GM12878 (cell line): ENCODE data around the gene TMEM250. TPM values are rescaled to one million over a fixed set of nuclear protein-coding genes. Genes with fewer than 3 reads are reported as not detected.

Source experiments
- ATAC-seq: fragments of 200-7000 bp; cut with Tn5 transposase; 3 replicates; pipeline ENCODE4 v1.9.1; 2020; ENCODE audit warnings: mild to moderate bottlenecking, moderate library complexity
- BruUV-seq: library from RNA; stranded (reverse); fragments of 400-500 nt; replicated peaks from 2 replicates; lab custom pipeline; 2021; lab: Mats Ljungman, UMichigan
- CTCF ChIA-PET: fragments of 300-600 bp; sonication (Branson Sonifier 250); formaldehyde crosslinking; extraction: SDS; loops from one replicate; lab custom pipeline; 2021; ENCODE audit warnings: inconsistent platforms; lab: Yijun Ruan, JAX
- POLR2A ChIA-PET: fragments of 350-600 bp; formaldehyde crosslinking; extraction: SDS; loops from one replicate; lab custom pipeline; 2021; ENCODE audit warnings: inconsistent platforms; lab: Charles Lee
- RAD21 ChIA-PET: fragments of 300-600 bp; sonication (Branson Sonifier 250); formaldehyde crosslinking; loops from one replicate; lab custom pipeline; 2023; ENCODE audit warnings: antibody characterized with exemption; ENCODE audit not compliant: unreplicated experiment; lab: Charles Lee
- SMC1A ChIA-PET: fragments of 300-600 bp; sonication (Branson Sonifier 250); formaldehyde crosslinking; loops from one replicate; lab custom pipeline; 2023; ENCODE audit not compliant: unreplicated experiment, uncharacterized antibody; lab: Charles Lee
- DNase-seq: peaks from one replicate; pipeline ENCODE4 v3.0.0-alpha.2; 2011; ENCODE audit warnings: low read depth, low spot score
- FAIRE-seq: peaks from 3 replicates; lab custom pipeline; 2011; peaks lifted over from hg19 to GRCh38; lab: Jason Lieb, UNC
- H2AFZ ChIP-seq: 2 replicates; pipeline ENCODE4 v1.6.0; 2011; ENCODE audit warnings: low read depth, low read length, control low read depth; ENCODE audit not compliant: control insufficient read depth
- H3K27ac ChIP-seq: 2 replicates; pipeline ENCODE4 v1.5.1; 2011; ENCODE audit warnings: control low read depth; ENCODE audit not compliant: control insufficient read depth, insufficient read depth
- H3K27me3 ChIP-seq, 2 experiments: replicated peaks in 1 of 2; 2 replicates each; pipeline versions ENCODE4 v1.6.0 to v1.6.1; 2011; ENCODE audit warnings: low read length in 1 of 2; ENCODE audit not compliant: control insufficient read depth in 2 of 2, insufficient read depth in 2 of 2
- H3K36me3 ChIP-seq, 2 experiments: 2 replicates each; pipeline ENCODE4 v1.5.1; 2011; ENCODE audit warnings: low read length in 1 of 2; ENCODE audit not compliant: control insufficient read depth in 2 of 2, insufficient read depth in 2 of 2
- H3K4me1 ChIP-seq: 2 replicates; pipeline ENCODE4 v1.6.1; 2011; ENCODE audit warnings: mild to moderate bottlenecking, low read length, moderate library complexity, mixed read lengths; ENCODE audit not compliant: control insufficient read depth, insufficient read depth
- H3K4me2 ChIP-seq: 2 replicates; pipeline ENCODE4 v1.6.0; 2011; ENCODE audit warnings: control low read depth; ENCODE audit not compliant: control insufficient read depth, insufficient read depth
- H3K4me3 ChIP-seq: fragments of 200-600 bp; sonication (generic); 2 replicates; pipeline ENCODE4 v1.5.1; 2016
- H3K79me2 ChIP-seq: 2 replicates; pipeline ENCODE4 v1.6.0; 2011; ENCODE audit warnings: low read length; ENCODE audit not compliant: control insufficient read depth, insufficient read depth
- H3K9ac ChIP-seq: 2 replicates; pipeline ENCODE4 v1.8.0; 2011; ENCODE audit warnings: low read length, control low read depth, mixed read lengths; ENCODE audit not compliant: control insufficient read depth, insufficient read depth
- H3K9me3 ChIP-seq: replicated peaks from 3 replicates; pipeline ENCODE4 v1.5.1; 2011; ENCODE audit warnings: mild to moderate bottlenecking, low read length; ENCODE audit not compliant: control insufficient read depth, insufficient read depth
- H4K20me1 ChIP-seq: 2 replicates; pipeline ENCODE4 v1.6.0; 2011; ENCODE audit not compliant: control insufficient read depth, insufficient read depth
- ATF7 ChIP-seq: fragments of 450-650 bp; IDR thresholded peaks from 2 replicates; pipeline ENCODE4 v1.6.1; 2016; ENCODE audit warnings: low read depth, mild to moderate bottlenecking
- BCL3 ChIP-seq: IDR thresholded peaks from 2 replicates; pipeline ENCODE4 v1.6.1; 2011; ENCODE audit warnings: borderline replicate concordance, low read depth, mild to moderate bottlenecking, moderate library complexity, low read length; ENCODE audit not compliant: insufficient read depth, poor library complexity, severe bottlenecking
- CEBPZ ChIP-seq: fragments of 150-350 bp; IDR thresholded peaks from 2 replicates; pipeline ENCODE4 v1.6.1; 2016; ENCODE audit warnings: low read depth, low read length
- EGR1 ChIP-seq, 2 experiments: IDR thresholded peaks; 1 replicate in 1 of 2; 2 replicates in 1 of 2; pipeline ENCODE4 v1.6.1; 2011 to 2012; ENCODE audit warnings: low read depth in 2 of 2, low read length in 2 of 2, borderline replicate concordance in 1 of 2, mild to moderate bottlenecking in 1 of 2, moderate library complexity in 1 of 2
- EP300 ChIP-seq, 2 experiments: fragments of 150-350 bp in 1 of 2; IDR thresholded peaks; 2 replicates each; pipeline ENCODE4 v1.6.1; 2011 to 2012; ENCODE audit warnings: low read depth in 2 of 2, low read length in 2 of 2, borderline replicate concordance in 1 of 2, improper control_type of control experiment in 1 of 2, inconsistent platforms in 1 of 2; ENCODE audit not compliant: control insufficient read depth in 1 of 2
- ETV6 ChIP-seq, 2 experiments: fragments of 450-650 bp in 1 of 2; IDR thresholded peaks in 1 of 2; conservative IDR thresholded peaks in 1 of 2; 2 replicates each; pipeline ENCODE4 v1.6.1; 2014; ENCODE audit warnings: antibody characterized with exemption in 1 of 2, borderline replicate concordance in 1 of 2, low read depth in 1 of 2, mild to moderate bottlenecking in 1 of 2, moderate library complexity in 1 of 2
- JUND ChIP-seq: IDR thresholded peaks from 2 replicates; pipeline ENCODE4 v1.6.1; 2012; ENCODE audit warnings: low read depth, mild to moderate bottlenecking, low read length, improper control_type of control experiment, moderate library complexity
- MTA2 ChIP-seq: fragments of 450-650 bp; IDR thresholded peaks from 2 replicates; pipeline ENCODE4 v1.6.1; 2016; ENCODE audit warnings: low read depth, mild to moderate bottlenecking, moderate library complexity
- MXI1 ChIP-seq: fragments of 150-350 bp; IDR thresholded peaks from 2 replicates; pipeline ENCODE4 v1.6.1; 2011; ENCODE audit warnings: low read depth, mild to moderate bottlenecking, inconsistent platforms, low read length, improper control_type of control experiment
- RB1 ChIP-seq: fragments of 450-650 bp; formaldehyde crosslinking; IDR thresholded peaks from 2 replicates; pipeline ENCODE4 v1.6.1; 2017; ENCODE audit warnings: mild to moderate bottlenecking, borderline replicate concordance
- RBBP5 ChIP-seq: fragments of 200-600 bp; sonication (generic); conservative IDR thresholded peaks from 2 replicates; pipeline ENCODE4 v1.6.1; 2016
- SMC3 ChIP-seq: IDR thresholded peaks from 2 replicates; pipeline ENCODE4 v1.6.1; 2011; ENCODE audit warnings: low read length, improper control_type of control experiment, borderline replicate concordance
- USF2 ChIP-seq: IDR thresholded peaks from 2 replicates; pipeline ENCODE4 v1.6.1; 2011; ENCODE audit warnings: low read depth, low read length, improper control_type of control experiment, borderline replicate concordance
- ZNF217 ChIP-seq: fragments of 450-650 bp; IDR thresholded peaks from 2 replicates; pipeline ENCODE4 v1.6.1; 2017; ENCODE audit warnings: antibody characterized with exemption, mild to moderate bottlenecking
- ZNF384 ChIP-seq: IDR thresholded peaks from 2 replicates; pipeline ENCODE4 v1.6.1; 2012; ENCODE audit warnings: low read depth, mild to moderate bottlenecking, low read length, improper control_type of control experiment, borderline replicate concordance
- WGBS: methylation state at CpG from one replicate; pipeline ENCODE4 v1.1.6; 2016; ENCODE audit warnings: low lambda C conversion rate; ENCODE audit not compliant: insufficient replicate concordance, insufficient coverage; ENCODE audit errors: missing lambda C conversion rate; 5-methylcytosine and 5-hydroxymethylcytosine counted together
- in situ Hi-C: fragments of 300-500 bp; cut with MboI; formaldehyde crosslinking; loops from 9 replicates; pipeline ENCODE4 v1.14.3; 2018; ENCODE audit warnings: mixed read lengths
- intact Hi-C: fragments of 100-400 bp; cut with micrococcal nuclease; formaldehyde crosslinking; loops from one replicate; pipeline ENCODE4 v1.14.2; 2022; ENCODE audit not compliant: unreplicated experiment
- polyA plus RNA-seq, 11 experiments: library from polyadenylated mRNA; depleted of rRNA in 4 of 11; unstranded in 6 of 11; stranded (reverse) in 5 of 11; fragments of >200 nt; fragmentation: Nextera tagmentation in 4 of 11; fragmentation: Illumina TruSeq in 1 of 11; extraction: Ambion mirVana in 4 of 11; extraction: Trizol in 1 of 11; gene quantifications; 1 replicate in 1 of 11; 2 replicates in 10 of 11; pipeline versions ENCODE4 v1.2.1 to v1.2.3, GENCODE V29; 2011 to 2016; ENCODE audit warnings: inconsistent platforms in 2 of 11, missing spikeins in 2 of 11, low read depth in 1 of 11
- total RNA-seq, 4 experiments: library from RNA; depleted of rRNA in 3 of 4; stranded (reverse); fragments of >200 nt in 3 of 4; fragmentation: Illumina TruSeq in 1 of 4; extraction: Trizol in 1 of 4; gene quantifications; 2 replicates each; pipeline versions ENCODE4 v1.2.1 to v1.2.3, GENCODE V29; 2013 to 2021

Gene TMEM250
- total and polyA plus RNA-seq, 10 of the 15 experiments (the other 5 are each of a cell fraction or from before 2014, with no cell fraction given): 0.39 to 39.9 (median 8.5) TPM

GRCh38 chr9:136159851-136160250 lies 41.2 kb upstream of the TMEM250 start (continued):
- TF ChIP-seq USF2 (no peak), ZNF217 (no peak), RBBP5 (no peak), RB1 (no peak), EP300 (IDR thresholded peaks at IDR 0.05; ENCODE audit: borderline replicate concordance in 1 of 2, control insufficient read depth in 1 of 2, low read depth in 2 of 2, low read length in 2 of 2) (no peak)
- TF ChIP-seq, all 136 proteins: peak for 0

- no peak overlapping the region for H3K9ac ChIP-seq
- H3K36me3 ChIP-seq: no peaks in the 10 kb centered on the region
- no peaks in the 10 kb centered on the region for H3K79me2 ChIP-seq
- no peak overlapping the region for H2AFZ ChIP-seq
- no peak for DNase-seq
- intact Hi-C loops (no loop called here), in situ Hi-C loops (no loop called here)
- no peaks in the 10 kb centered on the region for H3K4me1 ChIP-seq
- no peak overlapping the region for H3K27ac ChIP-seq
- no peak overlapping the region for H3K4me3 ChIP-seq
- ATAC-seq: no peak
- no peaks in the 10 kb centered on the region for H3K9me3 ChIP-seq
- no peak overlapping the region for H3K4me2 ChIP-seq
- ChIA-PET CTCF (no interaction called here), SMC1A (no interaction called here), RAD21 (no interaction called here), POLR2A (no interaction called here)
- no peak for FAIRE-seq
- peaks cover 0 to 3% of the 10 kb centered on the region in 2 experiments; a peak in 2 of 4 replicates for H3K27me3 ChIP-seq
- no TSS peak for BruUV-seq
- WGBS: 16% methylated on average over 20 of the region's 20 CpGs
- H4K20me1 ChIP-seq: no peaks in the 10 kb centered on the region
- TF ChIP-seq BCL3: no peak
- no peak for TF ChIP-seq MXI1
- no peak for TF ChIP-seq CEBPZ
- no peak for TF ChIP-seq MTA2
- TF ChIP-seq JUND: no peak
- no peak for TF ChIP-seq ZNF384
- no peak for TF ChIP-seq EGR1 (IDR thresholded peaks at IDR 0.05; ENCODE audit: borderline replicate concordance in 1 of 2, low read depth in 2 of 2, low read length in 2 of 2)
- no peak for TF ChIP-seq ATF7
- TF ChIP-seq SMC3: no peak
- TF ChIP-seq ETV6 (conservative IDR thresholded peaks at IDR 0.05 in 1 of 2, IDR thresholded peaks at IDR 0.05 in 1 of 2; ENCODE audit: borderline replicate concordance in 1 of 2, low read depth in 1 of 2): no peak
Measured at GRCh38 chr9:136157477-136158265, 39.0 kb upstream of the TMEM250 start.
